ENCODE measurements around the gene ZNF385B. TPM values are rescaled to one million over a fixed set of nuclear protein-coding genes. Genes with fewer than 3 reads are reported as not detected.

ZNF385B gene
- total and polyA plus RNA-seq, 9 of the 15 experiments (the other 6 are each of a cell fraction or from before 2014, with no cell fraction given): 0.50 TPM; not detected in 8

- TF ChIP-seq CHD4 (IDR thresholded peaks at IDR 0.05; ENCODE audit: insufficient read depth, insufficient replicate concordance, low read depth, low read length, poor library complexity, severe bottlenecking) (no peak), SMARCE1 (IDR thresholded peaks at IDR 0.05) (peak; percentile 60; the same call in 1 of the 2 replicates), RBM34 (IDR thresholded peaks at IDR 0.05; ENCODE audit: borderline replicate concordance, insufficient read depth, low read length) (no peak), TRIM25 (IDR thresholded peaks at IDR 0.05; ENCODE audit: borderline replicate concordance) (no peak), CHD2 (IDR thresholded peaks at IDR 0.05; ENCODE audit: low read depth, low read length) (no peak), CTBP1 (IDR thresholded peaks at IDR 0.05; ENCODE audit: borderline replicate concordance) (no peak), KDM2B (CRISPR knock-in tag; IDR thresholded peaks at IDR 0.05) (no peak), ZNF133 (CRISPR knock-in tag; IDR thresholded peaks at IDR 0.05) (no peak), FOXJ2 (tag; IDR thresholded peaks at IDR 0.05) (no peak), ZNF12 (CRISPR knock-in tag; IDR thresholded peaks at IDR 0.05) (no peak), CUX1 (CRISPR knock-in tag; IDR thresholded peaks at IDR 0.05) (no peak), RBM22 (IDR thresholded peaks at IDR 0.05; ENCODE audit: low read depth, low read length, poor library complexity, severe bottlenecking) (no peak), ATF6 (CRISPR knock-in tag; IDR thresholded peaks at IDR 0.05) (no peak), ZNF217 (CRISPR knock-in tag; IDR thresholded peaks at IDR 0.05) (no peak), ZMIZ1 (IDR thresholded peaks at IDR 0.05; ENCODE audit: low read depth in 2 of 2, low read length in 2 of 2) (peak in 1 of 2 experiments; percentile 60; a peak in 1 of 4 replicates), RBM39 (optimal IDR thresholded peaks at IDR 0.05; ENCODE audit: low read depth, low read length) (no peak)
Measured at GRCh38 chr2:179787601-179788000, 73.8 kb downstream of the ZNF385B start (continued).
